KBM-7 (cell line): ENCODE measurements around the gene TMEM132D.

Experiments
- DNase-seq: peaks from one replicate; pipeline ENCODE4 v3.0.0-alpha.2; 2015
- in situ Hi-C: fragments of 300-500 bp; cut with MboI; formaldehyde crosslinking; loops from 2 replicates; pipeline ENCODE4 v1.14.3; 2020; ENCODE audit warnings: low sequenced_read_pairs, low pct_unique_long_range_greater_than_20kb, mixed read lengths

TMEM132D gene

GRCh38 chr12:129246630-129247029 lies 657.2 kb downstream of the TMEM132D start:
- in situ Hi-C loops, result no loop called here
- no peak for DNase-seq

DNA sequence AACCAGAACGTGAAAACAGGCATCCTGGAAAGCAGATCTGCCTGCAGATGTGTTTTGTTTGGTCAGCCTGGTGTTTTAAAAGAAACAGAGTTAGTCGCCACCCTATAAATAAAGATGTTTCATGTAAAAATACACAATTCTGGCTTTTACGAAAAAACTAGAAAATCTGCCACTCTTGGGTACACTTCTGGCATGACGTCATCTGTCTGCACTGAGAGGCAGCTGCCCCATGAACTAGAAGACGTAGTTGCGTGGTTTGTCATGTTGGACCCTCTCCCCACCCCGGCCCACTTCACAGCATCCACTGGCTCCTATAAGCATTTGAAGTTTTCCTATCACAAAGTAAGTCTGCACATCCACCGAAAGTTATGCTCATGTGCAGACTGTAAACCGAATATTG lies 658.1 kb downstream of the TMEM132D start:
- no peak for DNase-seq
- in situ Hi-C loops, result no loop called here

DNA sequence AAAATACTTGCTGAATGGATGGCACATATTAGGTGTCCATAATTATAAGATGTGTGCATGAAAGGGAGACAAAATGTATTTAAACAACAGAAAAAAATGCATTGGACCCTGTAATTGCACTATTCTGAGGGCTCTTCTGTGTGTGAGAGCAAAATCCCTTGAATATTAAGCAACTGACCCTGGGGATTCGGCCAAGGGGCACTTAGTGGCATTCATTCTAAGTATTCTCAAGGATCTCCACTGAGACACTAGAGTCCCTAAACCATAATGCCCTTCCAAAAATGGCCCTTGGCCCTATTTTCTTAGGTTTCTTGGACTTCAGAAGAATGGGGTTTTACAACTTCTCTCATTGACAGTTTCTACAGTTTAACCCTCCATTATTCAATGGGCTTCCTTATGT lies 662.0 kb downstream of the TMEM132D start:
- in situ Hi-C loops, result no loop called here
- no peak for DNase-seq

GRCh38 chr12:129237881-129238280 lies 665.9 kb downstream of the TMEM132D start:
- in situ Hi-C loops, result no loop called here

DNA sequence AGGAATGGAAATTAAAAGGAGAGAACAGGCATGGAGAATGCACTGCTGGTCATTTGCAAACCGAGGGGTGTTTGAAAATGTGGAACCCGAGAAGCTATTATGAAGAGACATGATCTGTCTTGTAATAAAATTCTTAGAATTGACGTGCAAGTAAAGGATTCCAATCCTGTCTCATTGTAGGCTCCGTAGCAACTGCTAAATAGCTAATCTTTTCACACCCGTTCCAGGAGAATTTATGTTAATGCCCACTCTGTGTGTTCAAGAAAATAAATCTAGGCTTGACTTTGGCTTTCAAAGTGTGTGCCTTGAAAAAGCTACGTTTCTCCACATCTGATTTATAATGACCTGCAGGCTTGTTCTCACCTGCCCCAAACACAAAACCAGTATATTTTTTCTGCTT lies 669.6 kb downstream of the TMEM132D start:
- no peak for DNase-seq
- in situ Hi-C loops, result no loop called here

More at GRCh38 chr12:129237881-129238280, 665.9 kb downstream of the TMEM132D start:
- DNase-seq, result no peak

- in situ Hi-C loops, result no loop called here
- no peak for DNase-seq
Observed at GRCh38 chr12:129231491-129231890, 672.3 kb downstream of the TMEM132D start.

- DNase-seq, result no peak
- in situ Hi-C loops, result no loop called here
Observed at GRCh38 chr12:129230995-129231394, 672.8 kb downstream of the TMEM132D start.

- in situ Hi-C loops, result no loop called here
- no peak for DNase-seq
Observed at GRCh38 chr12:129226851-129227250, 677.0 kb downstream of the TMEM132D start.

- DNase-seq, result no peak
- in situ Hi-C loops, result no loop called here
Observed at GRCh38 chr12:129226005-129226404, 677.8 kb downstream of the TMEM132D start.

DNA sequence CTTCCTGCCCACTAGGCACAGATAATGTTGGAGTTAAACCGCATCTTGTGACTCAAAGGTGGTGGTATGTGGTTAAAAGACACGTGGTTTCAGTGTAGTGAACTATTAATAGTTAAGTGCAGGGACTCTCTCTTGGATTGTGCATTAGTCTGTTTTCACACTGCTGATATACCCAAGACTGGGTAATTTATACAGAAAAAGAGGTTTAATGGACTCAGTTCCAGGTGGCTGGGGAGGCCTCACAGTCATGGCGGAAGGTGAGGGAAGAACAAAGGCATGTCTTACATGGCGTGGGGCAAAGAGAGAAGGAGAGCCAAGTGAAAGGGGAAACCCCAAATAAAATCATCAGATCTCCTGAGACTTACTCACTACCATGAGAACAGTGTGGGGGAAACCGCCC lies 688.3 kb downstream of the TMEM132D start:
- in situ Hi-C loops, result no loop called here
- DNase-seq, result no peak

DNA sequence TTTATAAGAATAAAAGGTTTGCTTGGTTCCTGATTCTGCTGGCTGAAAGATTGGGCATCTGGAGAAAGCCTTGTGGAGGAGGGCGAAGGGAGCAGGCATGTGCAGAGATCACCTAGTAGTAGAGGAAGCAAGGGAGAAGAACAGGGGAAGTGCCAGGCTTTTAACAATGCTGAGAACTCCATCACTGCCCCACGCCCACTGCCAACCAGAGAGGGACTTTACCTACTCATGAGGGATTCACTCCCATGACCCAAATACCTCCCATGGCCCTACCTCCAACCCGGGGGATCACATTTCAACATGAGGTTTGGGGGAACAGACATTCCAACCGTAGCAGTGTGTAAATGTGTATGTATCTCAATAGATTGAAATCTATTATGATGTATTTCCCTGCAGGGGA lies 690.3 kb downstream of the TMEM132D start:
- in situ Hi-C loops, result no loop called here
- no peak for DNase-seq

GRCh38 chr12:129211862-129212630 lies 691.8 kb downstream of the TMEM132D start:
- in situ Hi-C loops, result no loop called here
- no peak for DNase-seq

GRCh38 chr12:129208566-129208965 lies 695.3 kb downstream of the TMEM132D start:
- no peak for DNase-seq
- in situ Hi-C loops, result no loop called here

DNA sequence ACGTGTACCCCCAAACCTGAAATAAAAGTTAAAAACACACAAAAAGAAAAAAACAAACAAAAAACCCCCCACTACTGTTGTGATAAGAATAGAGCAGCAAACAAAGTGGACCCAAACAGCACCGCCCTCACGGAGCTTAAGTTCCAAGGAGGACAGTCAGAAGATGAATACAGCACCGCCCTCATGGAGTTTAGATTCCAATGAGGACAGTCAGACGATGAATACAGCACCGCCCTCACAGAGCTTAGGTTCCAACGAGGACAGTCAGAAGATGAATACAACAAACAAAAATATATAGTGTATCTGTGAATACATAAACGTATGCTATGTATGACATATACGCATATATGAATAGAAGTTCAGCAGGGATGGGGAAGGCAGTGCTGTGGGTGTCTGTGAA lies 696.7 kb downstream of the TMEM132D start:
- in situ Hi-C loops, result no loop called here
- DNase-seq, result no peak

DNA sequence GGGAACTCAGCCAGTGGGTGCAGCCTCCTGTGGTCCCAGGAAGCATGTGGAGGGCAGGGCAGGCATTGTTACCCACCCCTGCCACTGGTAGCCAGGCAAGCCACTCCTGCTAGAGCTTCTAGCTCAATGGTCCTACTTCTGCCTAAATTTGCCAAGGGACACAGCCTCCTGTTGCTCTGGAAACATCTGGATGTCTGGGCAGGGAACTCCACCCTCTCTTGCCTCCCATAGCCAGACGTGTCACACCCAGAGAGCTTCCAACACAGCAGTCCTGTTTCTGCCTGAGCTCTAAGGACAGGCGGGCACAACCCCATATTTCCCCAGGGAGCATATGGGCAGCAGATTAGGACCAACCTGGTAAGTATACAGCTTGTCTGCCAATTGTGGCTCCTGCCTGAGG lies 700.4 kb downstream of the TMEM132D start:
- DNase-seq, result no peak
- in situ Hi-C loops, result no loop called here

DNA sequence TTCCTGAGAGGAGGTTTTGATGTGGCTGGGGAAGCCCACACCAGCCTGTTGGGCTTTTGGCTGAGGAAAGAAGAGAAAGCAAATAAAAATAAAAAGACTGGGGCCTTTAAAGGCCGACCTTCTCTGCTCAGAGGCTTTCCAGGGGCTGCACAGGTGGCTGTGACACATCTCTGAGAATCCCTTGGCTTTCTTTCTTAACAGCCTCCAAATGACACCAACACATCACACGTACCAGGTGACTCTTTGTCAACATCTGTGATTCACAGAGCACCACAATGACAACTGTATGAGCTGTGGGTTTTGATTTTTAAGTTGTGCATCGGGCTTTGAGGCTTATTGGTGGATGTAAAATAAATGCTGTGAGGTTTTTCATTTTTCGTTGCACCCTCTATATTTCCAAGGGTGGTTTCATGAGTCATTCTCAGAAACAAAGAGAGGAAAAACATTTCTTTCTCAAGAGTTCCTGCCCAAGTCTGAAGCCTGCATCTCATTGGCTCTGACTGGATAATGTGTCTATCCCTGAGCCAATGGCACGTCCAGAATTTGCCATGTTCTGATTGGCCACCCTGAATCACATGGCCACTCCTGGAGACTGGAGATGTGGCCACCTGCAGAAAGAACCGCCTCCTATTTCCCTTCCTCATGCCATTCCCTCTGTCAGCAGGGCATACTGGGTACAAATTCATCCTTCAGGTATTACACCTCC lies 701.6 kb downstream of the TMEM132D start:
- DNase-seq, result no peak
- in situ Hi-C loops, result no loop called here

- no peak for DNase-seq
- in situ Hi-C loops, result no loop called here
Observed at GRCh38 chr12:129201029-129201428, 702.8 kb downstream of the TMEM132D start.

GRCh38 chr12:129200576-129200975 lies 703.2 kb downstream of the TMEM132D start:
- in situ Hi-C loops, result no loop called here
- DNase-seq, result no peak

GRCh38 chr12:129196927-129197326 lies 706.9 kb downstream of the TMEM132D start:
- in situ Hi-C loops, result no loop called here
- no peak for DNase-seq

GRCh38 chr12:129195081-129195480 lies 708.7 kb downstream of the TMEM132D start:
- DNase-seq, result no peak
- in situ Hi-C loops, result no loop called here
